Measurements from ENCODE around the gene FLCN.

DNA sequence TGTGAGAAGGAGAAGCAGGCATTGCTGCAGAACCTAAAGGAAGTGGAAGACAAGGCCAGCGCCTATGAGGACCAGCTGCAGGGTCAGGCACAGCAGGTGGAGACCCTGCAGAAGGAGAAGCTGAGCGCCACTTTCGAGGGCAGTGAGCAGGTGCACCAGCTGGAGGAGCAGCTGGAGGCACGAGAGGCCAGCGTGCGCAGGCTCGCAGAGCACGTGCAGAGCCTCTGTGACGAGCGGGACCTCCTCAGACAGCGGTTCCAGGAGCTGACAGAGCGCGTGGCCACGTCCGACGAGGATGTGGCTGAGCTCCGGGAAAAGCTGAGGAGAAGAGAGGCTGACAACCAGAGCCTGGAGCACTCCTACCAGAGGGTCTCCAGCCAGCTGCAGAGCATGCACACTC, 72.3 kb downstream of the FLCN start:
- TF ChIP-seq, protein P1, sequence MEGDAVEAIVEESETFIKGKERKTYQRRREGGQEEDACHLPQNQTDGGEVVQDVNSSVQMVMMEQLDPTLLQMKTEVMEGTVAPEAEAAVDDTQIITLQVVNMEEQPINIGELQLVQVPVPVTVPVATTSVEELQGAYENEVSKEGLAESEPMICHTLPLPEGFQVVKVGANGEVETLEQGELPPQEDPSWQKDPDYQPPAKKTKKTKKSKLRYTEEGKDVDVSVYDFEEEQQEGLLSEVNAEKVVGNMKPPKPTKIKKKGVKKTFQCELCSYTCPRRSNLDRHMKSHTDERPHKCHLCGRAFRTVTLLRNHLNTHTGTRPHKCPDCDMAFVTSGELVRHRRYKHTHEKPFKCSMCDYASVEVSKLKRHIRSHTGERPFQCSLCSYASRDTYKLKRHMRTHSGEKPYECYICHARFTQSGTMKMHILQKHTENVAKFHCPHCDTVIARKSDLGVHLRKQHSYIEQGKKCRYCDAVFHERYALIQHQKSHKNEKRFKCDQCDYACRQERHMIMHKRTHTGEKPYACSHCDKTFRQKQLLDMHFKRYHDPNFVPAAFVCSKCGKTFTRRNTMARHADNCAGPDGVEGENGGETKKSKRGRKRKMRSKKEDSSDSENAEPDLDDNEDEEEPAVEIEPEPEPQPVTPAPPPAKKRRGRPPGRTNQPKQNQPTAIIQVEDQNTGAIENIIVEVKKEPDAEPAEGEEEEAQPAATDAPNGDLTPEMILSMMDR (conservative IDR thresholded peaks at IDR 0.05 in 1 of 2, IDR thresholded peaks at IDR 0.05 in 1 of 2; ENCODE audit: low read depth in 1 of 2, low read length in 2 of 2) = no peak
- TF ChIP-seq EZH2 (IDR thresholded peaks at IDR 0.05; ENCODE audit: low read length, missing control alignments) = no peak
